Common myeloid progenitor, CD34-positive (primary cell): ENCODE results near the gene PRDX4. TPM values are rescaled to one million over a fixed set of nuclear protein-coding genes. Genes with fewer than 3 reads are reported as not detected.

Source experiments
- CTCF ChIA-PET: fragments of 350-600 bp; sonication (Branson Sonifier 250); formaldehyde crosslinking; loops from one replicate; lab custom pipeline; 2021; ENCODE audit warnings: antibody characterized with exemption; lab: Charles Lee
- POLR2A ChIA-PET: fragments of 350-600 bp; sonication (Branson Sonifier 250); formaldehyde crosslinking; loops from one replicate; lab custom pipeline; 2021; ENCODE audit warnings: antibody characterized with exemption; lab: Charles Lee
- DNase-seq, 3 donors: peaks; one replicate each; pipeline versions ENCODE4 v3.0.0 to v3.0.0-alpha.2; 2013
- H3K27ac ChIP-seq, 2 experiments: 1 replicate in 1 of 2; 2 replicates in 1 of 2; pipeline ENCODE4 v1.7.0; 2013; ENCODE audit warnings: inconsistent platforms in 2 of 2, low read length in 2 of 2, mild to moderate bottlenecking in 2 of 2, low read depth in 1 of 2, moderate library complexity in 1 of 2; ENCODE audit not compliant: severe bottlenecking in 2 of 2, insufficient read depth in 1 of 2, poor library complexity in 1 of 2
- H3K27me3 ChIP-seq, 5 experiments: replicated peaks in 2 of 5; 1 replicate in 3 of 5; 2 replicates in 2 of 5; pipeline versions ENCODE4 v1.6.1 to v1.7.0; 2013; ENCODE audit warnings: low read length in 4 of 5, mild to moderate bottlenecking in 2 of 5, moderate library complexity in 2 of 5, inconsistent platforms in 1 of 5; ENCODE audit not compliant: insufficient read depth in 5 of 5, control insufficient read depth in 4 of 5
- H3K36me3 ChIP-seq, 4 experiments: 1 replicate in 2 of 4; 2 replicates in 2 of 4; pipeline versions ENCODE4 v1.6.1 to v1.7.0; 2013; ENCODE audit warnings: low read length in 3 of 4, control low read depth in 1 of 4, mild to moderate bottlenecking in 1 of 4; ENCODE audit not compliant: control insufficient read depth in 4 of 4, insufficient read depth in 4 of 4
- H3K4me1 ChIP-seq, 4 experiments: 1 replicate in 3 of 4; 2 replicates in 1 of 4; pipeline versions ENCODE4 v1.6.1 to v1.7.1; 2013; ENCODE audit warnings: low read length in 3 of 4, mild to moderate bottlenecking in 3 of 4, control low read depth in 1 of 4, inconsistent platforms in 1 of 4, moderate library complexity in 1 of 4; ENCODE audit not compliant: control insufficient read depth in 4 of 4, insufficient read depth in 4 of 4; ENCODE audit errors: control extremely low read depth in 1 of 4
- H3K4me3 ChIP-seq, 7 experiments: 1 replicate in 4 of 7; 2 replicates in 3 of 7; pipeline versions ENCODE4 v1.5.1 to v1.7.0; 2013; ENCODE audit warnings: mild to moderate bottlenecking in 7 of 7, low read length in 6 of 7, moderate library complexity in 6 of 7, inconsistent platforms in 2 of 7, low read depth in 2 of 7, control low read depth in 1 of 7; ENCODE audit not compliant: insufficient read depth in 4 of 7, control insufficient read depth in 1 of 7; ENCODE audit errors: extremely low read depth in 1 of 7
- H3K9me3 ChIP-seq, 5 experiments: 1 replicate in 4 of 5; 2 replicates in 1 of 5; pipeline versions ENCODE4 v1.6.1 to v1.7.1; 2013; ENCODE audit warnings: low read length in 4 of 5, mild to moderate bottlenecking in 2 of 5, inconsistent platforms in 1 of 5, low read depth in 1 of 5, moderate library complexity in 1 of 5; ENCODE audit not compliant: control insufficient read depth in 4 of 5, insufficient read depth in 2 of 5; ENCODE audit errors: control extremely low read depth in 1 of 5
- WGBS: methylation state at CpG from one replicate; pipeline ENCODE4 v1.1.5; 2013; ENCODE audit not compliant: insufficient coverage; 5-methylcytosine and 5-hydroxymethylcytosine counted together
- polyA plus RNA-seq: library from polyadenylated mRNA; unstranded; fragments of 120-200 nt; gene quantifications from one replicate; pipeline ENCODE4 v1.2.1, GENCODE V29; 2013

Gene PRDX4
- 48.3 TPM for polyA plus RNA-seq

GRCh38 chrX:23667239-23668177, at the start of gene PRDX4:
Gene PRDX4, plus strand, starts transcription at chrX:23667493. Its CDS starts 78 bp downstream, at chrX:23667571.
- whole genome bisulfite sequencing, result 22% methylated on average over 41 of the region's 73 CpGs
- Histone ChIP-seq H3K27ac (peak within 1 kb of the TSS in 1 of 2 experiments; percentile 58), H3K9me3 (peaks cover 0 to 1% (median 0%) of the 10 kb centered on the region in 5 experiments), H3K4me3 (peak within 1 kb of the TSS; percentile 54 to 83 (median 69)), H3K36me3 (no peaks in the 10 kb centered on the region), H3K4me1 (peaks cover 5 to 23% (median 8%) of the 10 kb centered on the region in 4 experiments), H3K27me3 (peaks cover 0 to 7% (median 0%) of the 10 kb centered on the region in 5 experiments)
- POLR2A ChIA-PET, result no interaction called here
- DNase-seq, result peak; percentile 75 to 79 (median 77)
- CTCF ChIA-PET, result interaction anchor here (1.2 kb wide), 1 partner anchor 32 kb away, joined by 3 read pairs; no protein-coding TSS in a partner anchor

GRCh38 chrX:23621621-23622265, 45.5 kb upstream of the PRDX4 start:
- POLR2A ChIA-PET, result no interaction called here
- H3K9me3 ChIP-seq, result no peaks in the 10 kb centered on the region
- H3K4me3 ChIP-seq, result no peak overlapping the region
- peaks cover 0 to 5% (median 0%) of the 10 kb centered on the region in 5 experiments for H3K27me3 ChIP-seq
- CTCF ChIA-PET, result no interaction called here
- WGBS, result 86% methylated on average over 4 of the region's 5 CpGs
- no peaks in the 10 kb centered on the region for H3K36me3 ChIP-seq
- DNase-seq, result no peak
- no peak overlapping the region for H3K27ac ChIP-seq
- no peaks in the 10 kb centered on the region for H3K4me1 ChIP-seq

- H3K4me1 ChIP-seq, result no peaks in the 10 kb centered on the region
- POLR2A ChIA-PET, result no interaction called here
- H3K4me3 ChIP-seq, result no peak overlapping the region
- no peaks in the 10 kb centered on the region for H3K36me3 ChIP-seq
- no peak for DNase-seq
- H3K9me3 ChIP-seq, result no peaks in the 10 kb centered on the region
- H3K27ac ChIP-seq, result no peak overlapping the region
- CTCF ChIA-PET, result no interaction called here
- WGBS, result 71% methylated on average over 4 of the region's 4 CpGs
- H3K27me3 ChIP-seq, result peaks cover 0 to 5% (median 0%) of the 10 kb centered on the region in 5 experiments
These were observed 43.5 kb upstream of the PRDX4 start for GRCh38 chrX:23623797-23624196.

GRCh38 chrX:23626651-23627050, 40.6 kb upstream of the PRDX4 start:
- Histone ChIP-seq H3K9me3 (no peaks in the 10 kb centered on the region), H3K4me1 (no peaks in the 10 kb centered on the region), H3K27me3 (peaks cover 0 to 5% (median 0%) of the 10 kb centered on the region in 5 experiments), H3K4me3 (no peak overlapping the region), H3K27ac (no peak overlapping the region), H3K36me3 (no peaks in the 10 kb centered on the region)
- WGBS, result no CpG with 5 or more reads among the region's 1 CpG
- ChIA-PET CTCF (no interaction called here), POLR2A (no interaction called here)
- peak in 1 of 3 donors; percentile 6 for DNase-seq

- 65% methylated on average over 3 of the region's 3 CpGs for WGBS
- DNase-seq, result no peak
- peaks cover 0 to 5% (median 0%) of the 10 kb centered on the region in 5 experiments for H3K27me3 ChIP-seq
These were observed 39.2 kb upstream of the PRDX4 start for GRCh38 chrX:23628131-23628530.

GRCh38 chrX:23631136-23631535, 36.2 kb upstream of the PRDX4 start:
- Histone ChIP-seq H3K27me3 (peaks cover 0 to 3% (median 0%) of the 10 kb centered on the region in 5 experiments), H3K27ac (no peak overlapping the region), H3K4me1 (no peaks in the 10 kb centered on the region), H3K36me3 (no peaks in the 10 kb centered on the region), H3K9me3 (no peaks in the 10 kb centered on the region), H3K4me3 (no peak overlapping the region)
- no peak for DNase-seq
- POLR2A ChIA-PET, result no interaction called here
- WGBS, result no CpG with 5 or more reads among the region's 4 CpGs
- CTCF ChIA-PET, result no interaction called here

More at GRCh38 chrX:23628131-23628530, 39.2 kb upstream of the PRDX4 start:
- CTCF ChIA-PET, result no interaction called here
- Histone ChIP-seq H3K4me3 (no peak overlapping the region), H3K36me3 (no peaks in the 10 kb centered on the region), H3K9me3 (no peaks in the 10 kb centered on the region), H3K4me1 (no peaks in the 10 kb centered on the region), H3K27ac (no peak overlapping the region)
- POLR2A ChIA-PET, result no interaction called here
